HTR-8/SVneo (cell line): ENCODE results near the gene CNN2.
"Not testable (repeated sequence)": the region's sequence is repeated elsewhere in the genome, so short reads cannot be mapped to it uniquely, and the experiment has no call there.

Experiments used
- DNase-seq: peaks from one replicate; pipeline ENCODE4 v3.0.0; 2011; ENCODE audit warnings: low spot score, mixed read lengths; ENCODE audit not compliant: insufficient read length
- FAIRE-seq: peaks from 2 replicates; lab custom pipeline; 2011; peaks lifted over from hg19 to GRCh38; lab: Jason Lieb, UNC

The CNN2 gene

DNA sequence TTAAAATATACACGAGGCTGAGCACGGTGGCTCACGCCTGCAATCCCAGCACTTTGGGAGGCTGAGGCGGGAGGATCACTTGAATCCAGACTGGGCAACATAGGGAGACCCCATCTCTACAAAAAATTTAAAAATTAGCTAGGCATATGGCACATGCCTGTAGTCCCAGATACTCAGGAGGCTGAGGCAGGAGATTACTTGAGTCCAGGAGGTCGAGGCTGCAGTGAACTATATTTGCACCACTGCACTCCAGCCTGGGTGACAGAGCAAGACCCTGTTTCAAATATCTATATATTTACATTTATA lies 2.6 kb upstream of the CNN2 start:
- DNase-seq, FAIRE-seq: not testable (repeated sequence)

DNA sequence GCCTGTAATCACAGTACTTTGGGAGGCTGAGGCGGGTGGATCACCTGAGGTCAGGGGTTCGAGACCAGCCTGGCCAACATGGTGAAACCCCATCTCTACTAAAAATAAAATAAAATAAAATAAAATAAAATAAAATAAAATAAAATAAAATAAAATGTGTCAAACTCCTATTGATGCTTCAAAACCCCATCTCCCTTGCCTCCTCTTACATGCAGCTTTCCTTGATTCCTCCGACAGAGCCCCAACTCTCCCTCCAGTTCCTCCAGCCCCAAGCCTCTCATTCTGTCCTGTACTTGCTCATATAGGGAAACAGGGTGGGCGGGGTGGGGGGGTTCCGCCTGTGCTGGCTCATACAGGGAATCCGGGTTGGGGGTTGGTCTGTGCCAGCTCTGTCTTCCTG lies 1.3 kb upstream of the CNN2 start:
- FAIRE-seq, DNase-seq: not testable (repeated sequence)

DNA sequence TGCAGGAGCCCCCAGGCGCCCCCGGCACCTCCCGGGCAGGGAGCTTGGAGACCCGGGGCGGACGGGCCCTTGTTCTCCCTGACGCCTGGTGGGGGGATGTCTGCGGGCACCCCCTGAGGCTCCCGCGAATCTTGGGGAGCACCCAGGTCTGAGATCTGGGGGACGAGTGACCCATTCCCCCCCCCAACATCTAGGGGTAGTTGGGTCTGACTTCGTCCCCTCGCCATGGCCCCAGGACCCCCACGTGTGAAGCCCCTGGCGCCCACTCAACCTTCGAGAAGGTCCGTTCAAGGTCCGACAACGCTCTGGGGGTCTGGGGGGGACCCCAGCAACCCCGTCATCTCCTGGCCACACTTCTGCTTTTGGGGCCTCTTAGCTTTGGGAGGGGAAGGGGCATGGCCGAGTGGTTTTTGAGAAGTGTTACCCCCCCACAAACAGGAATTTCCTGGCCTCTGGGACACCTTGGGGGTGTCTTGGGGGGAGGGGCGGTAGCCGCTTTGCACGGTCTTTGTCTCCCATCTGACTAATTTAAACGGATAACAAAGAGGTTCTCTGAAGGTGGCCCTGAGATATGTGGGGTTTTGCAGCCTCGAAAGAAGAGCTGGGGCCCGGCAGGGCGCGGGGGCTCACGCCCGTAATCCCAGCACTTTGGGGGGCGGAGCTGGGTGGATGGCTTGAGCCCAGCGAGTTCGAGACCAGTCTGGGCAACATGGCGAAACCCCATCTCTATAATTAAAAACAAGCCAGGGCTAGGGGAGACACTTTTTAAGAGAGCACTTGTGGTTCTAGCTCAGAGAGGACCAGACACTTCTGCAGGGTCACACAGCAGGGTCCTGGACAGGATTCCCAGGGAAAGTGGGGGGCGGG lies 608 bp downstream of the CNN2 start:
- FAIRE-seq (no peak), DNase-seq (no peak)

DNA sequence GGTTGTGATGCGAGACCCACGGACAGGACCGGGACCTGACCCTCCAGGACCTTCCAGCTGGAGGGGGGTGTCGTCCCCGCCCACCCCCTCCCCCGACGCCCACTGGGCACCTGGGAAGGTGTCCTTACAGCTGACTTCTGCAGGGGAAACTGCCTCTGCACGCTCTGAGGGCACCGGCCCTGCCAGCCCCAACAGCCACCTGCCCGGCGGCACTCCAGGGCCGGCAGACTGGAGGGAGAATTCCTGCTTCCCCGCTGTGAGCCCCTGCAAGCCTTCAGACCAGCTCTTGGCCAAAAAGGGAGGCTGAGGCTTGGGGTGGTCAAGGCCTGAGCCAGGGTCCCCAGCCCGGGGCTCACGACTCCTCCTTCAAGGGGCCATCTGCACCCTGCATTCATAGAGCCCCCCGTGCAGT lies 1.2 kb downstream of the CNN2 start:
- DNase-seq (no peak), FAIRE-seq (no peak)

DNA sequence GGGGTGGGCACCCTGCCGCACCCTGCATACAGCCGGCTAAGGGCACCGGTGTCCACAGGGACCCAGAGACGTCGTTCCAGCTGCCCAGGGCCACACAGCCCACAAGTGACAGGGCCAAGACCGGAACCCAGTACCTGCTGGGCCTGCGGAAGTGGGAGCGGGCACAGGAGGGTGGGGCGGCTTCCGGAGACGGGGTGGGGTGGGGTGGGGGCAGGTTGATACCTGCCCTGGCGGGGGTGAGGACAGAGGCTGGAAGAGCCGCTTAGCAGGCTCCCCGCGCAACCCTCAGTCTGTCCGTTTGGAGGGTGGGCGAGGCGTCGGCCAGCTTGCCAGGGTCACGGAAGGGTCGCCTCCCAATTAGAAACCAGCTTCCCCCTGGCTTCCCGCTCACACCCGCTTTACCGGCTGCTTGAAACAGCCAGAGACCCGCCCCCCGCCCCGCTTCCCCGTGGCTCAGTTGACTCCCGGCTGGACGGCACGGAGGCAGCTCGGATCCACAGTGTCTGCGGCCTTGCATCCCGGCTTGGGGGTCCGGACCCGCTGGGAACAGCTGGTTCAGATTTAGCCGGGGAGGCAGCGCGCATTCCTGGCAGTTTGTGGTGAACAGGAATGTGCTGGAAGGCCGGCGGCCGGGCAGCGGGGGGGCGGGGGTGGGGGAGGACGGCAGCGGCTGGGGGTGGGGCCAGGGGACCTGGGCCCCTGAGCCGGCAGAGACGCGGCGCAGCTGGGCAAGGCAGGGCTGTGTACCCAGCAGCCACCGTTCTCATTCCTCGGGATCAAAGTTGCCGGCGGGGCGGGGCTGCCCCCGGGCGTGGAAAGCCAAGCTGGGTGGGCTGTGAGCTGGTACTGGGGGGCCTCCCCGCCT lies 1.9 kb downstream of the CNN2 start:
- peak; percentile 93 for FAIRE-seq
- peak; percentile 84 for DNase-seq

DNA sequence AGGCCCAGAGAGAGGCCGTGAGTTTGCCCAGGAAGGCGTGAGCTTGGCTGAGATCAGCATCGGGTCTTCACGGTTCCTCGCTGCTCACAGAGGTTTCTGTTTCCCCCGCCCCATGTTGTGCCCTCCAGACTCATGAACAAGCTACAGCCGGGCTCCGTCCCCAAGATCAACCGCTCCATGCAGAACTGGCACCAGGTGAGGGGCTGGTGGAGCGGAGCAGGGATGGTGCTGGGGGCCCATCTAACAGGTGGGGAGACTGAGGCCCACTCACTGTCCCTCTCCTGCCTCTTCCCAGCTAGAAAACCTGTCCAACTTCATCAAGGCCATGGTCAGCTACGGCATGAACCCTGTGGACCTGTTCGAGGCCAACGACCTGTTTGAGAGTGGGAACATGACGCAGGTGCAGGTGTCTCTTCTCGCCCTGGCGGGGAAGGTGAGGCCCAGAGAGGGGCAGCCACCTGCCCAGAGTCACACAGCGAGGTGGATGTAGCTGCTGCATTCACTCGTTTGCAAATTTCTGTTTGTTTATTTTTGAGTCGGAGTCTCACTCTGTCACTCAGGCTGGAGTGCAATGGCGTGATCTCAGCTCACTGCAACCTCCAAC lies 6.0 kb downstream of the CNN2 start:
- DNase-seq, result no peak
- no peak for FAIRE-seq

DNA sequence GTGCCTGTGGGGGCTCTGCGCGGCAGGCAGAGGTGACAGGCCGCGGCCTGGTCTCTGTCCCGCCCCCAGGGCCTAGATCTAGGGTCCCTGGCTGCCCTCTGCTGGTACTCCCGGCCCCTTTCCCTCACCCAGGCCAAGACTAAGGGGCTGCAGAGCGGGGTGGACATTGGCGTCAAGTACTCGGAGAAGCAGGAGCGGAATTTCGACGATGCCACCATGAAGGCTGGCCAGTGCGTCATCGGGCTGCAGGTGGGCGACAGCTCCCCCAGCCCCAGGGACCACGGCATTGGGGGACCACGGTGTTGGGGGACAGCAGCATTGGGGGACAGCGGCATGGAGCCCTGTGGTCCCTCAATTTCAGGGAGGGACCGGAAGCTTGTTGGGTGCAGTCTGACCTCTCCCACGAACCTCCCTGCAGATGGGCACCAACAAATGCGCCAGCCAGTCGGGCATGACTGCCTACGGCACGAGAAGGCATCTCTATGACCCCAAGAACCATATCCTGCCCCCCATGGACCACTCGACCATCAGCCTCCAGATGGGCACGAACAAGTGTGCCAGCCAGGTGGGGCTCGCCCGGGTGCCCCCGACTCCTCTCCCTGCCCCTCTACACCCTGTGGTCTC lies 9.7 kb downstream of the CNN2 start:
- no peak for DNase-seq
- no peak for FAIRE-seq

DNA sequence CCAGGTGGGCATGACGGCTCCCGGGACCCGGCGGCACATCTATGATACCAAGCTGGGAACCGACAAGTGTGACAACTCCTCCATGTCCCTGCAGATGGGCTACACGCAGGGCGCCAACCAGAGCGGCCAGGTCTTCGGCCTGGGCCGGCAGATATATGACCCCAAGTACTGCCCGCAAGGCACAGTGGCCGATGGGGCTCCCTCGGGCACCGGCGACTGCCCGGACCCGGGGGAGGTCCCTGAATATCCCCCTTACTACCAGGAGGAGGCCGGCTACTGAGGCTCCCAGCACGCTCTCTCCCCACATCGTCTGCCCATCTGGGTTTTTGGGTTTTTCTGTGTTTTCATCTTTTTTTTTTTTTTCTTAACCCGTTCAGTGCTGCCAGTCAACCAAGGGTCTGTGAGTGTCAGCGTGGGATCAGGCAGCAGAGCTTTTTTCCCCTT lies 11.2 kb downstream of the CNN2 start:
- no peak for FAIRE-seq
- DNase-seq, result no peak

DNA sequence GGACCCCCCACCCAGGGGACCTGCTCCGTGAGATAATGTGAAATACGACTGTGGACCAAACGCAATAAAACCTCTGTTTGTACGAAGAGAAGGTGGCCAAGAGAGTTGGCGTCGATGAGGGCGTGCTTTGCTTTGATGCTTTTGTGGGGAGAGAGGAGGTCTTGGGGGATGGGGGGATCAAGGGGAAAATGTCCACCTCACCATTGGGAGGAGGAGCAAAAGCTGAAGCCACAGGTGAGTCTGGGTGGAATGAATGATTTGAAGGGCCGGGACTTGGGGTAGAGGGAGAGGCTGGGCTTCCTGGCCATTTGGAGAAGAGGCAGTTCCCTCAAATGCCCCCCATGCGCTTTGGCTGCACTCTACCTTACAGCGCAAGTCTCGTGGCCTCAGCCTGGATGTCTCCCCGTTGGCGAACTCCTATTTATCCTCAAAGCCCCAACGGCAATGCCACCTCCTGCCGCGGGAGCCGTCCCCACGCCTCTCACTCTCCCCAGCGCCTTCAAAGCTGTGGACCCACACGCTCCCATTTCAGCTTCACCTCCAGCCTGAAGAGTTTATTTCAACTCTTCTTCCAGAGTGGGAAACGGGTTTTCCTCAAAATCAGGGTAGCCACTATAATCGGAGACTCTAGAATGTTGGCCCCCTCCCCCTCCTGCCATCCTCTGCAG lies 12.7 kb downstream of the CNN2 start:
- DNase-seq (no peak), FAIRE-seq (no peak)

DNA sequence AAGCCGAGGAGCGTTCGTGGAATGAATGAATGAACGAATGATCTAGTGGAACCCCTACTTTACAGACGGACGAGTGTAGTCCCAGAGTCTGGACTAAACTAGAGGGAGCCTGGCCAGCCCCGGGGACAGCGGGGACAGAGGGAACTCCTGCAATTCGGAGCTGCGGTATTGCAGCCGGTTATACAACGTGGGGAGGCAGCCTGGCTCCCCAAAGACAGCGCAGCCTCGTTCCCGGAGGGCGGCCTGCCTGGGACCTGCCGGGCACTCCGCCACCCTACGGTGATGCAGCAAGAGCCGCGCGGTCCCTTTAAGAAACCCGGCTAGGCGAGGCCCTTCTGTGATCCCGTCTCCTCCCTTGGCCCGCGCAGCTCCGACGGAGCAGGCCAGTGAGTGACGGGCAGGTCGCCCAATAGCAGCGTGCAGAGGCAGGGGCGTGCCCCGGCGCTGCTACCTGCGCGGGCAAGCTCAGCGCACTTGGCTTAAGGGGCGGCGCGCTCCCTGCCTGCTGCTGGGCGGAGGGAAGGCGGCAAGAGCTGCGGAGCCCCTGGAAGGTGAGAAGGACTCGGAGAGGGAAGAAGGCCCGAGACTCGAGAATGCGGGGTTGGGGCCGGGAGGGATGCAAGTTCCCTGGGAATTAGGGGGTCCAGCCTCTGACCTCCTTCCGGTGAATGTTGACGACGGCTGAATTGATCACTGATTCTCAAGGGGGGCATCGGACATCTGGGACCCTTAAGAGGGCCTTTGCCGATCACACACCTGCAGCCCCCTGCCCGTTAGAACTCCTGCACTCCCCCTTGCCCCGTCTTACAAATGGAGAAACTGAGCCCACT lies 13.5 kb downstream of the CNN2 start, which contains the start of gene ABCA7:
ABCA7 (plus strand) TSS at position 462 of the 830 bp plus-strand sequence. CDS start 1,255 bp downstream, outside the sequence.
- FAIRE-seq, result peak; percentile 96
- peak; percentile 96 for DNase-seq

DNA sequence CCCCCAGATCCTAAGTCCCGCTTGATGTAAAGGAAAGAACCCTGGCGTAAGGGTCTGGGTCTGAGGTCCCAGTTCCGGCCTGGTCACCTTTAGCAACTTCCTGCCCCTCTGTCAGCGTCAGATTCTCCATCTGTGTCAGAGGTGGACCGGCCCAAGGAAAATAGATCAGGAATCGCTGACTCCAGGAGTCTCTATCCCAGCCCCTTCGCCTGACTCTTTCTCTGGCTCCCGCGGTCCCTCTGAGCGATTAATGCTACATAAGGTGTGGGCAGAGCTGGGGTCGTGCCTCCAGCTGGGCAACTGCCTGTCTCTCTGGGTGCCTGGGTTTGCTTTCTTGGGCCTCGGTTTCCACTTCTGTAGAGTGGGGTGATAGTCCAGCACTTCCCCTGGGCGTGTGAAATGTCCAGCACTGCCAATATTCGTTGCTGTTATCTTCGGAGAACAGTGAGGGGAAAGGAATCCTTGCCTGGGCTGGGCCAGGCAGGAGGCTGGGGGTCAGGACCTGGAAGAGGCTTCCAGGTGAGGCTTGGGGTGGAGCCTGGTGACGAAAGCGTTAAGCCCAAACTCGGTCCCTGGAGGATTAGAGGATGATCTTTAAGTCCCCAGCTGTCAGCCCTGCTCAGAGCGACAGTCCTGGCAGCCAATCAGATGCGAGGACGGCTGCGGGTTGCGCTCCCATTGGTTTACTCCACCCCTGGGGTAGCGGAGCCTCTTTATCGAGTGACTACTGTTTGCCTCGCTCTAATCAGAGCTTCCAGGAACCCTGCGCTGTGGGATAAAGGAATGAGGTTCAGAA lies 14.3 kb downstream of the CNN2 start:
- no peak for FAIRE-seq

DNA sequence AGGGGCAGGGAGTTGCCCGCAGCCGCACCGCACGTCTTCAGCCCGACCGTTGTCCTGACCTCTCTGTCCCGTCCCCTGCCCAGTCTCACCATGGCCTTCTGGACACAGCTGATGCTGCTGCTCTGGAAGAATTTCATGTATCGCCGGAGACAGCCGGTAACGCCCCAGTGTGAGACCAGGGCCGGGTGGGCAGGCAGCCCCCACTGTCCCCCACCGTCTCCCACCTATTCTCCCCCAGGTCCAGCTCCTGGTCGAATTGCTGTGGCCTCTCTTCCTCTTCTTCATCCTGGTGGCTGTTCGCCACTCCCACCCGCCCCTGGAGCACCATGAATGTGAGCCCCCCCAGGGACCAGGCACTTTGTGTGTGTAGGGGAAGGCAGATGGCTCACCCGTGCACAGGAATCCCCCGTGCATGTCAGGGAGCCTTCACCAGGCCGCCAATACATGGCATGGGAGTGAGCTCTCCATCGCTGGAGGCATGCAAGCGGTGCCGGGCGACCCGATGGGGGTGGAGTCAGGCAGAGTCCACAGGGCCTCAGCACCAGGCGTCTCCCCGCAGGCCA lies 14.9 kb downstream of the CNN2 start:
- no peak for DNase-seq
- FAIRE-seq, result no peak

More for the DNA sequence above, 14.3 kb downstream of the CNN2 start:
- DNase-seq, result peak; percentile 95

DNA sequence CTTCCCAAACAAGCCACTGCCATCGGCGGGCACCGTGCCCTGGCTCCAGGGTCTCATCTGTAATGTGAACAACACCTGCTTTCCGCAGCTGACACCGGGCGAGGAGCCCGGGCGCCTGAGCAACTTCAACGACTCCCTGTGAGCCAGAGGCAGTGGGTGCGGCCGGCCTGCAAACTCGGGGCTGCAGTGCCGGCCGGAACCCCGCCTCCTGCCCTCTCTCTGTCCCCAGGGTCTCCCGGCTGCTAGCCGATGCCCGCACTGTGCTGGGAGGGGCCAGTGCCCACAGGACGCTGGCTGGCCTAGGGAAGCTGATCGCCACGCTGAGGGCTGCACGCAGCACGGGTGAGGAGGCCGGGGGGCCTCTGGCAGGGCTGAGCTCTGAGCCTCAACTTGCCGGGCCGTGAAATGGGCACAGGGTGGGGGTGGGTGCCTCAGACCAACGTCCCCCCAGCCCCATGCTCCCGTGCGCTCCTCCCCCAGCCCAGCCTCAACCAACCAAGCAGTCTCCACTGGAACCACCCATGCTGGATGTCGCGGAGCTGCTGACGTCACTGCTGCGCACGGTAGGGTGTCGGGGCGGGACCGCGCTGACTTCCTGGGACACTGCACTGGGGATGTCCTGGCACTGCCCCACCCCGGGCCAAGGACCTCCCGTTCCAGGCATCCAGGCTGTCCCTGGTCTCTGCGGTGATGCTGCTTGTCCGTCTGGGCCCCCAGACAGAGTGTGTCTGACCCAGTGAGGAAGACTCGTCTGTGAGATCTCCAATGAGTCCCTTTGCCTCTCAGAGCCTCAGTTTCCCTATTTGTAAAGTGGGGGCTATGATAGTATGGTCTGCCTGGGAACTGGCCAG lies 15.7 kb downstream of the CNN2 start:
- DNase-seq, result no peak

DNA sequence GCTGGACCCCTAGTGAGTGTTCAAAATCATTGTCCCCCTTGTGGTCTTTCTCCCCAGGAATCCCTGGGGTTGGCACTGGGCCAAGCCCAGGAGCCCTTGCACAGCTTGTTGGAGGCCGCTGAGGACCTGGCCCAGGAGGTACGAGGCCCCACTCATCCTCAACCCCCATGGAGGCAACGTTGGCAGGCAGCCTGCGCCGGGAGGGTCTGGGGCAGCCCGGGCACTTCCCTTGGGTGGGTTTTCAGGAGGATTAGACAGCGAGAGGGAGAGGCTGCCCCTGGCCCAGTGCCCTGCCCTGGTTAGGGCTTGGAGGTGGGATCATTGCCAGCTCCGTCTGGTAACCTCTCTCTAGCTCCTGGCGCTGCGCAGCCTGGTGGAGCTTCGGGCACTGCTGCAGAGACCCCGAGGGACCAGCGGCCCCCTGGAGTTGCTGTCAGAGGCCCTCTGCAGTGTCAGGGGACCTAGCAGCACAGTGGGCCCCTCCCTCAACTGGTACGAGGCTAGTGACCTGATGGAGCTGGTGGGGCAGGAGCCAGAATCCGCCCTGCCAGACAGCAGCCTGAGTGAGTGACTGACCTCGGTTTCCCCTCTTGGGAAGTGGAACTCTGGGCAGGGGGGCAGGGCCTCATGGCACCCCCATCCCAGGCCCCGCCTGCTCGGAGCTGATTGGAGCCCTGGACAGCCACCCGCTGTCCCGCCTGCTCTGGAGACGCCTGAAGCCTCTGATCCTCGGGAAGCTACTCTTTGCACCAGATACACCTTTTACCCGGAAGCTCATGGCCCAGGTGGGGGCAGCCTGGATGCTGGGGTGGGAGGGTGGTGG lies 16.5 kb downstream of the CNN2 start:
- no peak for DNase-seq
- FAIRE-seq, result no peak

More for the DNA sequence above, 15.7 kb downstream of the CNN2 start:
- no peak for FAIRE-seq

DNA sequence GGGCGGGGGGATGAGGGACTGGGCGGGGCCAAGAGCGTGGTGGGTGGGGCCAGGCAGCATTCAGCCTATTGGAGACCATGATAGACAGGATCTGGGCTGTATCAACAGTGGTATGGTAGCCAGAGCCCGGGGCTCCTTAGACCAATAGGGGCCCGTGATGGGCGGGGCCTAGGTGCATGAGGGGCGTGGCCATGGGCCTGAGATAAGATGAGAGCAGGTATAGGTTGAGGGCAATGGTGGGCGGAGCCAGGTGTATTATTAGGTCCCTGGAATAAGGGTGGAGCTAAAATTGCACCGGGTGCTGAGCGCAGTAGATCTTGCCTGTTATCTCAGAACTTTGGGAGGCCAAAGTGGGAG lies 18.8 kb downstream of the CNN2 start:
- FAIRE-seq, result no peak
- no peak for DNase-seq

DNA sequence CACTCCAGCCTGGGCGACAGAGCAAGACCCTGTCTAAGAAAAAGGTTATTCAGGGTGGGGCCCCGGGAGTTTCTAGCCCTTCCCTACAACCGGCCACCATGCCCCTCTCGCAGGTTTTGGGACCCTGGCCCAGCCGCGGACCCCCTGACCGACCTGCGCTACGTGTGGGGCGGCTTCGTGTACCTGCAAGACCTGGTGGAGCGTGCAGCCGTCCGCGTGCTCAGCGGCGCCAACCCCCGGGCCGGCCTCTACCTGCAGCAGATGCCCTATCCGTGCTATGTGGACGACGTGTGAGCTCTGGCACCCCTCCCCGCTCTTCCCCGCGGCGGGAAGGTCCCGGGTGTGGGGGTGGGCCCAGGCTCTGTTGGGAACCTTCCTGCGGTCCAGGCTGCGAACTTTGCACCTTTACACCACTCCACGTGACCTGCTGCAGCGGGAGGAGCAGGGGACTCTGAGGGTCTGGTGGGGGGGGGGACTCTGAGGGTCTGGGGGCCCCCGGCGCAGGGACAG lies 19.8 kb downstream of the CNN2 start:
- no peak for FAIRE-seq
- DNase-seq, result no peak
